Lung (tissue), 12 donors: Measurements from ENCODE around the gene UNC13B. TPM values are rescaled to one million over a fixed set of nuclear protein-coding genes. Genes with fewer than 3 reads are reported as not detected.

Source experiments
- ATAC-seq: fragments of 200-7000 bp; cut with Tn5 transposase; one replicate; pipeline ENCODE4 v1.9.1; 2020; ENCODE audit warnings: moderate number of reproducible peaks; ENCODE audit not compliant: insufficient read depth, low FRiP score
- DNase-seq, 3 donors: peaks; one replicate each; pipeline ENCODE4 v3.0.0-alpha.2; 2013 to 2017
- H3K27ac ChIP-seq, 2 donors: one replicate each; pipeline ENCODE4 v1.5.1; 2013; ENCODE audit warnings: mild to moderate bottlenecking in 2 of 2, moderate library complexity in 2 of 2, control low read depth in 1 of 2, inconsistent platforms in 1 of 2, low read depth in 1 of 2, low read length in 1 of 2
- H3K27me3 ChIP-seq, 3 donors: one replicate each; pipeline ENCODE4 v1.5.1; 2013; ENCODE audit warnings: low read length in 2 of 3; ENCODE audit not compliant: control insufficient read depth in 3 of 3, insufficient read depth in 3 of 3
- H3K36me3 ChIP-seq, 4 donors: one replicate each; pipeline ENCODE4 v1.5.1; 2013; ENCODE audit warnings: low read length in 4 of 4, mild to moderate bottlenecking in 1 of 4, moderate library complexity in 1 of 4; ENCODE audit not compliant: control insufficient read depth in 4 of 4, insufficient read depth in 4 of 4
- H3K4me1 ChIP-seq, 5 donors: one replicate each; pipeline ENCODE4 v1.5.1; 2013; ENCODE audit warnings: low read length in 5 of 5, mild to moderate bottlenecking in 2 of 5, moderate library complexity in 1 of 5; ENCODE audit not compliant: control insufficient read depth in 5 of 5, insufficient read depth in 5 of 5
- H3K4me3 ChIP-seq: one replicate; pipeline ENCODE4 v1.5.1; 2013; ENCODE audit warnings: mild to moderate bottlenecking, control low read depth, moderate library complexity
- H3K9ac ChIP-seq, 2 donors: one replicate each; pipeline ENCODE4 v1.5.1; 2013; ENCODE audit warnings: low read length in 2 of 2, control low read depth in 1 of 2; ENCODE audit not compliant: insufficient read depth in 1 of 2
- H3K9me3 ChIP-seq, 4 donors: one replicate each; pipeline ENCODE4 v1.5.1; 2013; ENCODE audit warnings: low read length in 3 of 4, mild to moderate bottlenecking in 1 of 4, moderate library complexity in 1 of 4; ENCODE audit not compliant: control insufficient read depth in 4 of 4, insufficient read depth in 3 of 4
- CTCF ChIP-seq: IDR thresholded peaks from 2 replicates; pipeline ENCODE4 v1.5.1; 2012; ENCODE audit warnings: mild to moderate bottlenecking; ENCODE audit errors: control extremely low read depth, extremely low read depth
- WGBS, 2 donors: extraction: QIAGEN DNeasy Blood & Tissue Kit; methylation state at CpG; one replicate each; pipeline ENCODE4 v1.1.7; 2013; 5-methylcytosine and 5-hydroxymethylcytosine counted together
- polyA plus RNA-seq, 2 donors: library from polyadenylated mRNA; stranded (reverse); fragments of 200-250 nt; gene quantifications; one replicate each; pipeline ENCODE4 v1.2.1, GENCODE V29; 2013
- total RNA-seq, 2 donors: library from RNA; depleted of rRNA in 1 of 2; stranded (reverse); fragments of >200 nt in 1 of 2; gene quantifications; one replicate each; pipeline ENCODE4 v1.2.1, GENCODE V29; 2014 to 2021
- donor health status: control.
- donor health status: control.
- donor health status: Bipolar disorder and iron deficiency.
- donor health status: healthy.
- donor health status: DM: yes; HTN: yes; CAD: no.

The UNC13B gene
- total and polyA plus RNA-seq, 4 donors = 25.8 to 102 (median 64.4) TPM

GRCh38 chr9:35452481-35452880, 290.7 kb downstream of the UNC13B start:
- Histone ChIP-seq H3K27me3 (peaks cover 0 to 3% (median 0%) of the 10 kb centered on the region in 3 donors), H3K4me3 (no peak overlapping the region), H3K9ac (no peak overlapping the region), H3K4me1 (no peaks in the 10 kb centered on the region), H3K36me3 (no peaks in the 10 kb centered on the region), H3K9me3 (peaks cover 0 to 4% (median 1%) of the 10 kb centered on the region in 4 donors), H3K27ac (no peak overlapping the region)
- no peak for DNase-seq
- no peak for ATAC-seq
- 92 to 95% methylated on average over 2 of the region's 2 CpGs for WGBS, 2 donors
- TF ChIP-seq CTCF = no peak

GRCh38 chr9:35453786-35454185, 292.0 kb downstream of the UNC13B start:
- TF ChIP-seq CTCF = no peak
- no peak for DNase-seq
- Histone ChIP-seq H3K9me3 (peaks cover 0 to 4% (median 1%) of the 10 kb centered on the region in 4 donors), H3K27ac (no peak overlapping the region), H3K4me1 (no peaks in the 10 kb centered on the region), H3K4me3 (no peak overlapping the region), H3K36me3 (no peaks in the 10 kb centered on the region), H3K9ac (no peak overlapping the region), H3K27me3 (peaks cover 0 to 3% (median 0%) of the 10 kb centered on the region in 3 donors)
- no peak for ATAC-seq
- 85 to 88% methylated on average over 2 of the region's 2 CpGs for WGBS, 2 donors

Other genes with a start within 250 kb of the UNC13B start
- 1 to 10 TPM in 1 of 2 donors, under 1 TPM in 1; 0.48 to 1.0 TPM for gene PHF24, start 203.7 kb upstream of the UNC13B start, total RNA-seq
- gene PHF24, start 203.7 kb upstream of the UNC13B start, polyA plus RNA-seq = under 1 TPM; 0.10 to 0.14 TPM
- gene DNAJB5, start 172.3 kb upstream of the UNC13B start, total RNA-seq = 10 to 100 TPM in 1 of 2 donors, 1 to 10 TPM in 1; 4.5 to 10.3 TPM
- gene DNAJB5, start 172.3 kb upstream of the UNC13B start, polyA plus RNA-seq = 1 to 10 TPM; 4.8 to 8.9 TPM
- 100 to 1,000 TPM; 164 to 249 TPM for gene VCP, start 89.4 kb upstream of the UNC13B start, total RNA-seq
- gene VCP, start 89.4 kb upstream of the UNC13B start, polyA plus RNA-seq = 100 to 1,000 TPM in 1 of 2 donors, 10 to 100 TPM in 1; 58.5 to 193 TPM
- 10 to 100 TPM; 15.2 to 15.4 TPM for gene FANCG, start 82.1 kb upstream of the UNC13B start, total RNA-seq
- 10 to 100 TPM in 1 of 2 donors, 1 to 10 TPM in 1; 7.2 to 20.6 TPM for gene FANCG, start 82.1 kb upstream of the UNC13B start, polyA plus RNA-seq
- 10 to 100 TPM; 20.4 to 38.1 TPM for gene PIGO, start 65.4 kb upstream of the UNC13B start, total RNA-seq
- gene PIGO, start 65.4 kb upstream of the UNC13B start, polyA plus RNA-seq = 10 to 100 TPM; 13.8 to 20.0 TPM
- gene STOML2, start 58.9 kb upstream of the UNC13B start, total RNA-seq = 10 to 100 TPM; 64.9 to 96.5 TPM
- 100 to 1,000 TPM in 1 of 2 donors, 10 to 100 TPM in 1; 50.3 to 116 TPM for gene STOML2, start 58.9 kb upstream of the UNC13B start, polyA plus RNA-seq
- gene ATOSB, start 46.1 kb upstream of the UNC13B start, total RNA-seq = 10 to 100 TPM in 1 of 2 donors, 1 to 10 TPM in 1; 9.5 to 31.9 TPM
- gene ATOSB, start 46.1 kb upstream of the UNC13B start, polyA plus RNA-seq = 10 to 100 TPM; 14.0 to 32.0 TPM